ENCODE data around the gene ELMO3.

GRCh38 chr16:67245186-67245585 lies 46.3 kb downstream of the ELMO3 start:
- TF ChIP-seq, protein P1, sequence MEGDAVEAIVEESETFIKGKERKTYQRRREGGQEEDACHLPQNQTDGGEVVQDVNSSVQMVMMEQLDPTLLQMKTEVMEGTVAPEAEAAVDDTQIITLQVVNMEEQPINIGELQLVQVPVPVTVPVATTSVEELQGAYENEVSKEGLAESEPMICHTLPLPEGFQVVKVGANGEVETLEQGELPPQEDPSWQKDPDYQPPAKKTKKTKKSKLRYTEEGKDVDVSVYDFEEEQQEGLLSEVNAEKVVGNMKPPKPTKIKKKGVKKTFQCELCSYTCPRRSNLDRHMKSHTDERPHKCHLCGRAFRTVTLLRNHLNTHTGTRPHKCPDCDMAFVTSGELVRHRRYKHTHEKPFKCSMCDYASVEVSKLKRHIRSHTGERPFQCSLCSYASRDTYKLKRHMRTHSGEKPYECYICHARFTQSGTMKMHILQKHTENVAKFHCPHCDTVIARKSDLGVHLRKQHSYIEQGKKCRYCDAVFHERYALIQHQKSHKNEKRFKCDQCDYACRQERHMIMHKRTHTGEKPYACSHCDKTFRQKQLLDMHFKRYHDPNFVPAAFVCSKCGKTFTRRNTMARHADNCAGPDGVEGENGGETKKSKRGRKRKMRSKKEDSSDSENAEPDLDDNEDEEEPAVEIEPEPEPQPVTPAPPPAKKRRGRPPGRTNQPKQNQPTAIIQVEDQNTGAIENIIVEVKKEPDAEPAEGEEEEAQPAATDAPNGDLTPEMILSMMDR (conservative IDR thresholded peaks at IDR 0.05 in 1 of 2, IDR thresholded peaks at IDR 0.05 in 1 of 2; ENCODE audit: low read depth in 1 of 2, low read length in 2 of 2): no peak
- no peak for TF ChIP-seq EZH2 (IDR thresholded peaks at IDR 0.05; ENCODE audit: low read length, missing control alignments)

All from fibroblast of lung (primary cell).